Measurements from ENCODE around the gene TEK. TPM values are rescaled to one million over a fixed set of nuclear protein-coding genes. Genes with fewer than 3 reads are reported as not detected.

Gene TEK
- total and polyA plus RNA-seq, 2 donors (not counting 1 experiment from before 2014, with no cell fraction given), result not detected

GRCh38 chr9:27276193-27277030, 167.4 kb downstream of the TEK start:
- Histone ChIP-seq H3K4me2 (replicated peaks; ENCODE audit: low read depth, low read length, poor library complexity, severe bottlenecking) (no peak overlapping the region), H4K20me1 (ENCODE audit: control insufficient read depth, insufficient read depth, low read length, poor library complexity, severe bottlenecking) (no peaks in the 10 kb centered on the region), H3K27me3 (replicated peaks in 1 of 4; ENCODE audit: control extremely low read depth in 1 of 4, control insufficient read depth in 3 of 4, insufficient read depth in 4 of 4, low read length in 3 of 4) (peaks cover 0 to 2% (median under 1%) of the 10 kb centered on the region in 4 experiments), H3K79me2 (ENCODE audit: control insufficient read depth, insufficient read depth, low read length) (no peaks in the 10 kb centered on the region), H3K4me1 (ENCODE audit: control insufficient read depth in 2 of 2, insufficient read depth in 2 of 2, low read length in 2 of 2) (peaks cover 0 to 5% of the 10 kb centered on the region in 2 donors), H3K27ac (ENCODE audit: low read length in 2 of 2) (no peak overlapping the region), H3K4me3 (ENCODE audit: control extremely low read depth in 1 of 5, extremely low read depth in 1 of 5, insufficient read depth in 1 of 5, low read depth in 2 of 5, low read length in 4 of 5) (no peak overlapping the region), H2AFZ (ENCODE audit: insufficient read depth, low read depth, low read length, poor library complexity, severe bottlenecking) (no peak overlapping the region), H3K9me3 (ENCODE audit: control extremely low read depth in 1 of 3, control insufficient read depth in 2 of 3, insufficient read depth in 1 of 3, low read length in 2 of 3) (no peaks in the 10 kb centered on the region), H3K36me3 (replicated peaks in 1 of 2; ENCODE audit: control extremely low read depth in 1 of 2, control insufficient read depth in 1 of 2, extremely low read depth in 1 of 2, insufficient read depth in 2 of 2, low read length in 1 of 2) (no peaks in the 10 kb centered on the region), H3K9ac (ENCODE audit: low read length) (no peak overlapping the region)
- DNase-seq (peak; percentile 63), ATAC-seq (ENCODE audit: low read depth) (no peak)
- intact Hi-C loops (cut with micrococcal nuclease), result loop anchor here (2.0 kb wide), 1 partner anchor 244 kb away; no protein-coding TSS in a partner anchor
- H3K4me3 Mint-ChIP-seq, result no peak overlapping the region
- peaks cover 6% of the 10 kb centered on the region for H3K27me3 Mint-ChIP-seq
- TF ChIP-seq CTCF (IDR thresholded peaks at IDR 0.05) (peak; percentile 89), EZH2 (IDR thresholded peaks at IDR 0.05; ENCODE audit: borderline replicate concordance, insufficient read depth, low read depth, low read length, poor library complexity, severe bottlenecking) (no peak)
- H3K27ac Mint-ChIP-seq, result no peak overlapping the region
- H3K4me1 Mint-ChIP-seq, result peaks cover 4% of the 10 kb centered on the region
- 92% methylated on average over 5 of the region's 12 CpGs for WGBS (ENCODE audit: insufficient coverage)
- POLR2A ChIA-PET, result no interaction called here
- CTCF ChIA-PET, result interaction anchor here (0.9 to 2.0 kb wide), 4 partner anchors 11 to 269 kb away, joined by 3 to 13 read pairs (median 4); no protein-coding TSS in a partner anchor
- no peaks in the 10 kb centered on the region for H3K9me3 Mint-ChIP-seq (ENCODE audit: insufficient read depth)

GRCh38 chr9:27278374-27278773, 169.3 kb downstream of the TEK start:
- Histone ChIP-seq H3K36me3 (replicated peaks in 1 of 2; ENCODE audit: control extremely low read depth in 1 of 2, control insufficient read depth in 1 of 2, extremely low read depth in 1 of 2, insufficient read depth in 2 of 2, low read length in 1 of 2) (no peaks in the 10 kb centered on the region), H3K4me1 (ENCODE audit: control insufficient read depth in 2 of 2, insufficient read depth in 2 of 2, low read length in 2 of 2) (peaks cover 0 to 6% of the 10 kb centered on the region in 2 donors), H3K9ac (ENCODE audit: low read length) (no peak overlapping the region), H2AFZ (ENCODE audit: insufficient read depth, low read depth, low read length, poor library complexity, severe bottlenecking) (no peak overlapping the region), H3K4me2 (replicated peaks; ENCODE audit: low read depth, low read length, poor library complexity, severe bottlenecking) (no peak overlapping the region), H4K20me1 (ENCODE audit: control insufficient read depth, insufficient read depth, low read length, poor library complexity, severe bottlenecking) (no peaks in the 10 kb centered on the region), H3K27ac (ENCODE audit: low read length in 2 of 2) (no peak overlapping the region), H3K27me3 (replicated peaks in 1 of 4; ENCODE audit: control extremely low read depth in 1 of 4, control insufficient read depth in 3 of 4, insufficient read depth in 4 of 4, low read length in 3 of 4) (peaks cover 0 to 6% (median 3%) of the 10 kb centered on the region in 4 experiments), H3K79me2 (ENCODE audit: control insufficient read depth, insufficient read depth, low read length) (no peaks in the 10 kb centered on the region), H3K9me3 (ENCODE audit: control extremely low read depth in 1 of 3, control insufficient read depth in 2 of 3, insufficient read depth in 1 of 3, low read length in 2 of 3) (no peaks in the 10 kb centered on the region), H3K4me3 (ENCODE audit: control extremely low read depth in 1 of 5, extremely low read depth in 1 of 5, insufficient read depth in 1 of 5, low read depth in 2 of 5, low read length in 4 of 5) (no peak overlapping the region)
- ATAC-seq (ENCODE audit: low read depth), result no peak
- 100% methylated on average over 1 of the region's 1 CpG for WGBS (ENCODE audit: insufficient coverage)
- no peak for DNase-seq
- H3K27ac Mint-ChIP-seq, result no peak overlapping the region
- intact Hi-C loops (cut with micrococcal nuclease), result no loop called here
- H3K4me1 Mint-ChIP-seq, result peaks cover 4% of the 10 kb centered on the region
- POLR2A ChIA-PET, result no interaction called here
- no peaks in the 10 kb centered on the region for H3K9me3 Mint-ChIP-seq (ENCODE audit: insufficient read depth)
- H3K27me3 Mint-ChIP-seq, result peaks cover 14% of the 10 kb centered on the region
- TF ChIP-seq EZH2 (IDR thresholded peaks at IDR 0.05; ENCODE audit: borderline replicate concordance, insufficient read depth, low read depth, low read length, poor library complexity, severe bottlenecking) (no peak), CTCF (IDR thresholded peaks at IDR 0.05) (no peak)
- CTCF ChIA-PET, result interaction anchor here (1.3 to 2.2 kb wide), 2 partner anchors 8 to 10 kb away, joined by 3 to 8 read pairs; no protein-coding TSS in a partner anchor
- no peak overlapping the region for H3K4me3 Mint-ChIP-seq
